ENCODE results near the gene PRKCE. TPM values are rescaled to one million over a fixed set of nuclear protein-coding genes. Genes with fewer than 3 reads are reported as not detected.

PRKCE gene
- polyA plus RNA-seq, 1 of the 3 experiments (the other 2 are of a cell fraction), result 16.3 TPM

- Histone ChIP-seq H3K27me3 (ENCODE audit: insufficient read depth) (no peaks in the 10 kb centered on the region), H4K20me1 (ENCODE audit: insufficient read depth) (no peaks in the 10 kb centered on the region), H3K4me1 (ENCODE audit: control insufficient read depth in 1 of 2, insufficient read depth in 2 of 2, low read depth in 1 of 2, low read length in 1 of 2) (peaks cover 20 to 22% of the 10 kb centered on the region in 2 experiments; a peak in 3 of 4 replicates), H3K27ac (ENCODE audit: low read depth in 2 of 2, low read length in 1 of 2) (no peak overlapping the region), H2AFZ (ENCODE audit: low read depth) (no peak overlapping the region), H3F3A (replicated peaks; ENCODE audit: insufficient read depth) (peaks cover 6% of the 10 kb centered on the region), H3K9me2 (no peaks in the 10 kb centered on the region), H3K4me2 (no peak overlapping the region), H3K4me3 (ENCODE audit: low read depth in 2 of 2, low read length in 1 of 2) (no peak overlapping the region), H3K79me2 (ENCODE audit: insufficient read depth) (no peaks in the 10 kb centered on the region), H3K36me3 (replicated peaks in 1 of 2; ENCODE audit: control insufficient read depth in 1 of 2, insufficient read depth in 2 of 2, low read length in 1 of 2) (peaks cover 0 to 5% of the 10 kb centered on the region in 2 experiments), H3K9ac (no peak overlapping the region), H3K9me3 (no peaks in the 10 kb centered on the region)
- DNase-seq, result no peak
- 92% methylated on average over 8 of the region's 8 CpGs for WGBS (ENCODE audit: low lambda C conversion rate)
- POLR2A ChIA-PET, result no interaction called here
- CTCF ChIA-PET, result interaction anchor here (0.8 to 1.2 kb wide), 3 partner anchors 17 to 105 kb away, joined by 3 to 4 read pairs (median 3); no protein-coding TSS in a partner anchor
- TF ChIP-seq FOXM1 (IDR thresholded peaks at IDR 0.05; ENCODE audit: low read depth), result no peak
- no peak for TF ChIP-seq FOSL2 (IDR thresholded peaks at IDR 0.05; ENCODE audit: borderline replicate concordance, low read depth)
- TF ChIP-seq RAD21 (IDR thresholded peaks at IDR 0.05; ENCODE audit: low read length), result no peak
- no peak for TF ChIP-seq FOXJ3 (CRISPR knock-in tag; IDR thresholded peaks at IDR 0.05)
- TF ChIP-seq TAF1 (IDR thresholded peaks at IDR 0.05; ENCODE audit: borderline replicate concordance, low read depth, low read length), result no peak
- TF ChIP-seq EZH2phosphoT487 (IDR thresholded peaks at IDR 0.05; ENCODE audit: borderline replicate concordance, low read depth), result no peak
- TF ChIP-seq RFX5 (IDR thresholded peaks at IDR 0.05; ENCODE audit: low read length), result no peak
- no peak for TF ChIP-seq NRF1 (IDR thresholded peaks at IDR 0.05; ENCODE audit: low read depth, low read length)
- TF ChIP-seq POLR2AphosphoS5 (IDR thresholded peaks at IDR 0.05; ENCODE audit: low read depth, low read length), result no peak
- TF ChIP-seq, protein P1, sequence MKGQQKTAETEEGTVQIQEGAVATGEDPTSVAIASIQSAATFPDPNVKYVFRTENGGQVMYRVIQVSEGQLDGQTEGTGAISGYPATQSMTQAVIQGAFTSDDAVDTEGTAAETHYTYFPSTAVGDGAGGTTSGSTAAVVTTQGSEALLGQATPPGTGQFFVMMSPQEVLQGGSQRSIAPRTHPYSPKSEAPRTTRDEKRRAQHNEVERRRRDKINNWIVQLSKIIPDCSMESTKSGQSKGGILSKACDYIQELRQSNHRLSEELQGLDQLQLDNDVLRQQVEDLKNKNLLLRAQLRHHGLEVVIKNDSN (IDR thresholded peaks at IDR 0.05; ENCODE audit: borderline replicate concordance, low read depth), result no peak
- no peak for TF ChIP-seq CHD2 (IDR thresholded peaks at IDR 0.05; ENCODE audit: low read length, partially characterized antibody)
- no peak for TF ChIP-seq NFIC (IDR thresholded peaks at IDR 0.05; ENCODE audit: borderline replicate concordance)
- no peak for TF ChIP-seq MXI1 (IDR thresholded peaks at IDR 0.05; ENCODE audit: low read depth, low read length)
Observed at GRCh38 chr2:46132996-46133395, 481.5 kb downstream of the PRKCE start.

DNA sequence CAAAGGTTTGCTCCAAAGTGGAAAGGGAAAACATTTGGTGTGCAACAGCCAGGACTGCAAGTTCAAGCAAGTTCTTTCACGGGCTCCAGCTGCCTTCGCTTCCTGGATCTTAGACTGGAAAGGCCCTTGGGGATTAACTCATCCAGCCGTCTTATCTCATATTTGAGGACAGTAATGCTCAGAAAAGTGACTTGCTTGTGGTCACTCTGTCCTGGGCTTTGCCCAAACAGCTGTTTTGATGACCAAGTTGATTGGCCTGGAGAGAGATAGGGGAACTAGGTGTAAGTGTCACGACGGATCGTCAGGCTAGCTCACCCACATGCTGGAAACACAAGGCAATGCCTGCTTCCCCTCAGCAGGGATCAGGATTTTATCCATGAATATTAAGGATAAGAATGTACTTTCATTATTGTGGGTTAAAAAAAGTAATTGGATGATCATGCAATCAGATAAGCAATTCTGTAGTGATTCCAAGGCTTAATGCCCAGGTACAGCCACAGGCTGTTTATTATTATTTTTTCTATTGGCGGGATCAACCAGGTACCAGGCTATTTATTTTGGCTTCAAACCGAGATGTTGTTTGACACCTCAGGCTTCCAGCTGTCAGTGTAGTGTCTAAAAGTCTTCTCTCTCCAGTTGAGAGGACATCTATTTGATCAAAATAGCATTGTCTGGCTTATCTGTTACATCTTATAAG, 483.2 kb downstream of the PRKCE start:
- Histone ChIP-seq H3K4me1 (ENCODE audit: control insufficient read depth in 1 of 2, insufficient read depth in 2 of 2, low read depth in 1 of 2, low read length in 1 of 2) (peaks cover 18 to 20% of the 10 kb centered on the region in 2 experiments; a peak in 3 of 4 replicates), H3K9ac (no peak overlapping the region), H3K27me3 (ENCODE audit: insufficient read depth) (no peaks in the 10 kb centered on the region), H3K4me3 (ENCODE audit: low read depth in 2 of 2, low read length in 1 of 2) (no peak overlapping the region), H4K20me1 (ENCODE audit: insufficient read depth) (no peaks in the 10 kb centered on the region), H2AFZ (ENCODE audit: low read depth) (no peak overlapping the region), H3K27ac (ENCODE audit: low read depth in 2 of 2, low read length in 1 of 2) (peak overlapping the region; percentile 47 to 59; a peak in 3 of 4 replicates), H3K9me3 (no peaks in the 10 kb centered on the region), H3K4me2 (peak overlapping the region; percentile 13; the same call in 1 of the 2 replicates), H3K9me2 (no peaks in the 10 kb centered on the region), H3K36me3 (replicated peaks in 1 of 2; ENCODE audit: control insufficient read depth in 1 of 2, insufficient read depth in 2 of 2, low read length in 1 of 2) (peaks cover 0 to 5% of the 10 kb centered on the region in 2 experiments), H3K79me2 (ENCODE audit: insufficient read depth) (no peaks in the 10 kb centered on the region), H3F3A (replicated peaks; ENCODE audit: insufficient read depth) (peaks cover 6% of the 10 kb centered on the region)
- peak; percentile 13; the same call in 1 of the 2 replicates for TF ChIP-seq NFIC (IDR thresholded peaks at IDR 0.05; ENCODE audit: borderline replicate concordance)
- peak; percentile 48; the same call in 1 of the 2 replicates for TF ChIP-seq GATA2 (CRISPR knock-in tag; IDR thresholded peaks at IDR 0.05)
- no peak for TF ChIP-seq CHD2 (IDR thresholded peaks at IDR 0.05; ENCODE audit: low read length, partially characterized antibody)
- CTCF ChIA-PET, result no interaction called here
- 88% methylated on average over 8 of the region's 8 CpGs for WGBS (ENCODE audit: low lambda C conversion rate)
- DNase-seq, result no peak
- POLR2A ChIA-PET, result no interaction called here

Data from SK-N-SH (cell line).